ENCODE measurements around the gene ANKRD34A.
A peak's percentile ranks its signal among the peaks of the same experiment; 100 is the strongest.

The ANKRD34A gene

GRCh38 chr1:145988773-145989172 lies 24.4 kb upstream of the ANKRD34A start:
- no peak for TF ChIP-seq CTCF (conservative IDR thresholded peaks at IDR 0.05; ENCODE audit: low read length)
- H3K4me3 ChIP-seq (ENCODE audit: low read length), result no peak overlapping the region
- DNase-seq (ENCODE audit: low read depth), result no peak

GRCh38 chr1:145987926-145988325 lies 23.6 kb upstream of the ANKRD34A start:
- DNase-seq (ENCODE audit: low read depth), result no peak
- H3K4me3 ChIP-seq (ENCODE audit: low read length), result no peak overlapping the region
- TF ChIP-seq CTCF (conservative IDR thresholded peaks at IDR 0.05; ENCODE audit: low read length), result no peak

GRCh38 chr1:145986551-145986950 lies 22.2 kb upstream of the ANKRD34A start:
- DNase-seq (ENCODE audit: low read depth), result no peak
- no peak overlapping the region for H3K4me3 ChIP-seq (ENCODE audit: low read length)
- no peak for TF ChIP-seq CTCF (conservative IDR thresholded peaks at IDR 0.05; ENCODE audit: low read length)

GRCh38 chr1:145985502-145986439 lies 21.4 kb upstream of the ANKRD34A start:
- no peak overlapping the region for H3K4me3 ChIP-seq (ENCODE audit: low read length)
- no peak for TF ChIP-seq CTCF (conservative IDR thresholded peaks at IDR 0.05; ENCODE audit: low read length)
- peak; percentile 83 for DNase-seq (ENCODE audit: low read depth)

- no peak for DNase-seq (ENCODE audit: low read depth)
- H3K4me3 ChIP-seq (ENCODE audit: low read length), result no peak overlapping the region
- no peak for TF ChIP-seq CTCF (conservative IDR thresholded peaks at IDR 0.05; ENCODE audit: low read length)
Observed at GRCh38 chr1:145985129-145985501, 20.7 kb upstream of the ANKRD34A start.

GRCh38 chr1:145983960-145984830 lies 19.8 kb upstream of the ANKRD34A start:
- DNase-seq (ENCODE audit: low read depth), result no peak
- no peak for TF ChIP-seq CTCF (conservative IDR thresholded peaks at IDR 0.05; ENCODE audit: low read length)
- no peak overlapping the region for H3K4me3 ChIP-seq (ENCODE audit: low read length)
